ENCODE results near the gene CPPED1.

DNA sequence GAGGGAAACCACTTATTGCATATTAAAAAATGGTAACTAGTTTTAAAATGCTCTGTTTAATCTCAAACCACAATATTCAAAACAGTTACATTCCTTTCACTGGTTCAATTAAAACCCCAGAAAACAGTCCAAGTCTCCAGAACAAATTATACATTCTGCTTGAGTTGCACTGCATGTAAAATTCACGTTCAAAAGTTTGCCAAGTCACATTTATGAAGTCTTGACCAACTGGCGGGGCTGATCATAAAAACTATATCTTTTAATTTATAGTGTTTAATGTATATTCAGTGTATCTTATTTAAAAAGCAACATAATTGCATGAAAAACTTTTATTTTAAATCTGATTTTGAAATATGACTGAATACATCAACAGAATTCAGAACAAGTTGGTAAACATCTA lies 25.0 kb downstream of the CPPED1 start:
- TF ChIP-seq, protein P1, sequence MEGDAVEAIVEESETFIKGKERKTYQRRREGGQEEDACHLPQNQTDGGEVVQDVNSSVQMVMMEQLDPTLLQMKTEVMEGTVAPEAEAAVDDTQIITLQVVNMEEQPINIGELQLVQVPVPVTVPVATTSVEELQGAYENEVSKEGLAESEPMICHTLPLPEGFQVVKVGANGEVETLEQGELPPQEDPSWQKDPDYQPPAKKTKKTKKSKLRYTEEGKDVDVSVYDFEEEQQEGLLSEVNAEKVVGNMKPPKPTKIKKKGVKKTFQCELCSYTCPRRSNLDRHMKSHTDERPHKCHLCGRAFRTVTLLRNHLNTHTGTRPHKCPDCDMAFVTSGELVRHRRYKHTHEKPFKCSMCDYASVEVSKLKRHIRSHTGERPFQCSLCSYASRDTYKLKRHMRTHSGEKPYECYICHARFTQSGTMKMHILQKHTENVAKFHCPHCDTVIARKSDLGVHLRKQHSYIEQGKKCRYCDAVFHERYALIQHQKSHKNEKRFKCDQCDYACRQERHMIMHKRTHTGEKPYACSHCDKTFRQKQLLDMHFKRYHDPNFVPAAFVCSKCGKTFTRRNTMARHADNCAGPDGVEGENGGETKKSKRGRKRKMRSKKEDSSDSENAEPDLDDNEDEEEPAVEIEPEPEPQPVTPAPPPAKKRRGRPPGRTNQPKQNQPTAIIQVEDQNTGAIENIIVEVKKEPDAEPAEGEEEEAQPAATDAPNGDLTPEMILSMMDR (IDR thresholded peaks at IDR 0.05) = no peak
- TF ChIP-seq EZH2 (IDR thresholded peaks at IDR 0.05) = no peak
